A673 (cell line): Measurements from ENCODE around the gene GMPR. TPM values are rescaled to one million over a fixed set of nuclear protein-coding genes. Genes with fewer than 3 reads are reported as not detected.

Experiments used
- Bru-seq: library from RNA; stranded (reverse); fragments of 400-500 nt; gene quantifications from one replicate; lab custom pipeline; 2021; lab: Mats Ljungman, UMichigan
- BruChase-seq, 2 experiments: library from RNA; stranded (reverse); fragments of 400-500 nt; gene quantifications; one replicate each; lab custom pipeline; 2021; lab: Mats Ljungman, UMichigan
- BruUV-seq: library from RNA; stranded (reverse); fragments of 400-500 nt; replicated peaks from 2 replicates; lab custom pipeline; 2021; lab: Mats Ljungman, UMichigan
- CTCF ChIA-PET: fragments of 300-600 bp; sonication (Branson Sonifier 250); formaldehyde crosslinking; loops from one replicate; lab custom pipeline; 2022; ENCODE audit warnings: antibody characterized with exemption; lab: Charles Lee
- POLR2A ChIA-PET: fragments of 300-600 bp; sonication (Branson Sonifier 250); formaldehyde crosslinking; loops from one replicate; lab custom pipeline; 2022; ENCODE audit warnings: antibody characterized with exemption; ENCODE audit not compliant: low non-redundant PET; lab: Charles Lee
- DNase-seq: peaks from one replicate; pipeline ENCODE4 v3.0.0-alpha.2; 2015; ENCODE audit warnings: low spot score
- H3K27ac ChIP-seq: fragments of 200-600 bp; sonication (generic); 2 replicates; pipeline ENCODE4 v1.5.1; 2016; ENCODE audit warnings: mixed run types, low read depth, mild to moderate bottlenecking, mixed read lengths, antibody characterized with exemption, low read length; ENCODE audit not compliant: poor library complexity, severe bottlenecking
- H3K27me3 ChIP-seq: fragments of 200-600 bp; sonication (generic); replicated peaks from 2 replicates; pipeline ENCODE4 v1.6.1; 2017; ENCODE audit warnings: mixed run types, low read depth, mild to moderate bottlenecking, mixed read lengths, antibody characterized with exemption, low read length; ENCODE audit not compliant: insufficient read depth, poor library complexity
- H3K36me3 ChIP-seq: fragments of 200-600 bp; sonication (generic); 2 replicates; pipeline ENCODE4 v1.6.1; 2016; ENCODE audit warnings: mixed run types, mild to moderate bottlenecking, mixed read lengths, antibody characterized with exemption, low read length; ENCODE audit not compliant: insufficient read depth, poor library complexity, severe bottlenecking
- H3K4me1 ChIP-seq: fragments of 200-600 bp; sonication (generic); 2 replicates; pipeline ENCODE4 v1.6.1; 2017; ENCODE audit warnings: mixed run types, mild to moderate bottlenecking, mixed read lengths, antibody characterized with exemption, low read length; ENCODE audit not compliant: insufficient read depth, poor library complexity, severe bottlenecking
- H3K4me3 ChIP-seq: fragments of 200-600 bp; sonication (generic); 2 replicates; pipeline ENCODE4 v1.5.1; 2016; ENCODE audit warnings: low read depth, mixed run types, mild to moderate bottlenecking, mixed read lengths, low read length; ENCODE audit not compliant: poor library complexity, severe bottlenecking
- H3K9me3 ChIP-seq: fragments of 200-600 bp; sonication (generic); 2 replicates; pipeline ENCODE4 v1.6.1; 2016; ENCODE audit warnings: mixed run types, low read depth, mild to moderate bottlenecking, mixed read lengths, antibody characterized with exemption, low read length; ENCODE audit not compliant: poor library complexity, severe bottlenecking
- CTCF ChIP-seq: fragments of 300-800, 200-600 bp; sonication (generic); conservative IDR thresholded peaks from 2 replicates; pipeline ENCODE4 v1.5.1; 2017; ENCODE audit warnings: low read depth, mild to moderate bottlenecking, antibody characterized with exemption, low read length, moderate library complexity, mixed read lengths
- EZH2 ChIP-seq: fragments of 200-600 bp; sonication (generic); IDR thresholded peaks from 2 replicates; pipeline ENCODE4 v1.6.1; 2017; ENCODE audit warnings: borderline replicate concordance, low read depth, mild to moderate bottlenecking, mixed read lengths, antibody characterized with exemption, low read length; ENCODE audit not compliant: poor library complexity, severe bottlenecking
- intact Hi-C: fragments of 100-400 bp; cut with micrococcal nuclease; formaldehyde crosslinking; loops from one replicate; pipeline ENCODE4 v1.10.0; 2022; ENCODE audit not compliant: unreplicated experiment
- long read RNA-seq: library from polyadenylated mRNA; stranded (forward); transcript quantifications from one replicate; pipeline ENCODE4 v2.0.0, GENCODE V29; 2022
- total RNA-seq: library from RNA; stranded (reverse); gene quantifications from 2 replicates; pipeline ENCODE4 v1.2.3, GENCODE V29; 2021

Gene GMPR
- total RNA-seq, result 0.32 and 0.76 TPM in 2 replicates
- percentile 20 among the genes with signal in this experiment for Bru-seq, nascent RNA
- BruChase-seq, experiment 1, labeled RNA remaining after a 2-hour chase, result percentile 24 among the genes with signal in this experiment
- percentile 27 among the genes with signal in this experiment for BruChase-seq, experiment 2, labeled RNA remaining after a 6-hour chase
- long read RNA-seq, partial matches to known transcripts, result 0 of 1 reads
- long read RNA-seq, other reads (novel, unspliced or antisense), result 0 of 1 reads

DNA sequence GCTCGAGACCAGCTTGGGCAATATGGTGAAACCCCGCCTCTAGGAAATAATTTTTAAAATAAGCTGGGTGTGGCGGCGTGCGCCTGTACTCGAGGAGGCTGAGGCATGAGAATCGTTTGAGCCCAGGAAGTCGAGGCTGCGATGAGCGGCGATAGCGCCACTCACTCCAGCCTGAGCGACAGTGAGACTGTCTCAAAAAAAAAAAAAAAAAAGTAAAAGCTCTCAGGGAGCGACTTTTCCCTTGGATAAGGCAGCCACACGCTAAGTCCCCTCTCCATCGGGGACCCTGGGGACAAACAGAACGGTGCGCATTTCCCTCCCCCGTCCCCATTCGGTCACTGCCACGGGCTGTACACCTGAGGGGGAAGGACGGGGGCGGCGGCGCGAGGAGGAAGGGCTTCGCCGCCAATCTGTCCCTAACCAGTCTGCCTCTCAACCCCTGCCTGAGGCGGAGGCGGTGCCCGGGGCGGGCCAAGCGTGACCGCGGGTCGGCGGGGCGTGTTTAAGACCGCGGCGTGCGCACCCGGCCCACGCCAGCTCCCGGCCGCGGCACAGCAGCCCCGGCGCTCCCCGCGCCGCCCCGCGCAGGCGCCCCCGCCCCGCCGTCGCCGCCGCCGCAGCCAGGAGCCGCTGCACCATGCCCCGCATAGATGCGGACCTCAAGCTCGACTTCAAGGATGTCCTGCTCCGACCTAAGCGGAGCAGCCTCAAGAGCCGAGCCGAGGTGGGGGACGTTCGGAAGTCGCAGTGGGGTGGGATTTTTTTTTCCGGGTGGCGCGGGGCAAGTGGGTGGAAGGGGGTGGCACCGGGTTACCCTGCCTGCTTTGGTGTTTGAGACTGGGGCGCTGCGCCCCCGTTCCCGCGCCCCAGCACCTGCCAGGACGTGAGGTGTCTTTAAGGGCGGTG lies at the start of gene GMPR:
Gene GMPR, plus strand, starts transcription at position 531 of the 906 bp plus-strand sequence. Its CDS starts 107 bp downstream, at position 638.
- no TSS peak for BruUV-seq
- ChIA-PET CTCF (interaction anchor here (0.5 to 0.6 kb wide), 2 partner anchors 35 to 37 kb away, joined by 3 to 10 read pairs; no protein-coding TSS in a partner anchor), POLR2A (no interaction called here)
- Histone ChIP-seq H3K4me1 (peaks cover 11% of the 10 kb centered on the region), H3K36me3 (no peaks in the 10 kb centered on the region), H3K27ac (no peak within 1 kb of the TSS), H3K9me3 (no peaks in the 10 kb centered on the region), H3K4me3 (peak within 1 kb of the TSS; percentile 54), H3K27me3 (no peaks in the 10 kb centered on the region)
- peak; percentile 53 for DNase-seq
- TF ChIP-seq CTCF (no peak), EZH2 (no peak)
- intact Hi-C loops, result no loop called here

DNA sequence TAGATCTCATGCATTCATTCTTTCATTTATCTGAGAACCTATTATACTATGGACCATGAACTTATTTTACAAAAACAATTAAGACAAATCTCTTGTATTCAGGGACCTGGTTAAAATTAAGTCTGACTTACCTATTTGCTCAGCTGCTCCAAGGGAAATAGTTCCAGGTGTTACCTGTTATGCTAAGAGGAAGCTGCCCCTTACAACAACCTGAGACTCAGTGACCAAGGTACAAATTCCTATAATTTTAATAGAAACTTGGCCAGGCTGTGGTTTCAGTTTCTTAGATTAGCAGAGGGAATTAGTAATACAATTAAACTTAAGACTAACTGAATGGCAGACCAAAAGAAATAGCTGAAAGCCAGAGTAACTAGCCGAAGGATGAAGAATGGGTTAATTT lies 48.2 kb upstream of the GMPR start:
- ChIA-PET CTCF (no interaction called here), POLR2A (no interaction called here)
- DNase-seq, result no peak
- TF ChIP-seq CTCF (no peak), EZH2 (no peak)
- H3K27ac ChIP-seq, result no peak overlapping the region
- no peak overlapping the region for H3K4me3 ChIP-seq
- no peaks in the 10 kb centered on the region for H3K9me3 ChIP-seq
- no peaks in the 10 kb centered on the region for H3K36me3 ChIP-seq
- intact Hi-C loops, result no loop called here
- no TSS peak for BruUV-seq
- no peaks in the 10 kb centered on the region for H3K4me1 ChIP-seq
- peaks cover 4% of the 10 kb centered on the region for H3K27me3 ChIP-seq

DNA sequence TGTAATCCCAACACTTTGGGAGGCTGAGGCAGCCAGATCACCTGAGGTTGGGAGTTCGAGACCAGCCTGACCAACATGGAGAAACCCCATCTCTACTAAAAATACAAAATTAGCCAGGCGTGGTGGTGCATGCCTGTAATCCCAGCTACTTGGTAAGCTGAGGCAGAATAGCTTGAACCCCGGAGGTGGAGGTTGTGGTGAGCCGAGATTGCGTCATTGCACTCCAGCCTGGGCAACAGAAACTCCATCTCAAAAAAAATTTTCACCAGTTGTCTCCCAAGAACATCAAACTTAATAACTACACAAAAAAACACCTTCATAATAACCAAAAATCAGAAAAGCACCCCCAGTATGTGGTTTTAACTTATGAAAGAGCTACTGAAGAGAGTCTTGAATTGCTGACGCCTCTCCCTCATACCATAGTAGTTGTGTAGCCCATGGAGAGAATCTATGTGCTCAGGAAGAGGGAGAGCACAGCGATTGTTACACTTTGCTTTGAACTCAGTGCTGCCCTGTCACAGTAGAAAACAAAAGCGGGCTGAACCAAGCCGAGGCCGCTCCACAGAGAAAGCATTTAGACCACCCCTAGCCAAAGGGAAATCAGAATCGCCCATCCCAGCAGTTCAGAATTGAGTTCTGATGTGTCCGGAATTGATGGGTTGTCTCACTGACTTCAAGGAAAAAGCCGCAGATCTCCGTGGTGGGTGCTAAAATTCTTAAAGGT lies 42.0 kb upstream of the GMPR start:
- no TSS peak for BruUV-seq
- TF ChIP-seq CTCF (no peak), EZH2 (no peak)
- H3K4me1 ChIP-seq, result peaks cover 6% of the 10 kb centered on the region
- no peaks in the 10 kb centered on the region for H3K9me3 ChIP-seq
- no peak overlapping the region for H3K4me3 ChIP-seq
- H3K36me3 ChIP-seq, result no peaks in the 10 kb centered on the region
- intact Hi-C loops, result no loop called here
- ChIA-PET CTCF (interaction anchor here (0.6 kb wide), 1 partner anchor 13 kb away, joined by 4 read pairs; no protein-coding TSS in a partner anchor), POLR2A (no interaction called here)
- no peaks in the 10 kb centered on the region for H3K27me3 ChIP-seq
- DNase-seq, result no peak
- no peak overlapping the region for H3K27ac ChIP-seq
